GM18868 (cell line): ENCODE measurements around the gene CDH7.

Source experiments
- ATAC-seq: cut with Tn5 transposase; IDR thresholded peaks from one replicate; pipeline ENCODE4 v1.9.1; 2021; ENCODE audit warnings: mild to moderate bottlenecking, moderate library complexity; ENCODE audit not compliant: unreplicated experiment

The CDH7 gene

DNA sequence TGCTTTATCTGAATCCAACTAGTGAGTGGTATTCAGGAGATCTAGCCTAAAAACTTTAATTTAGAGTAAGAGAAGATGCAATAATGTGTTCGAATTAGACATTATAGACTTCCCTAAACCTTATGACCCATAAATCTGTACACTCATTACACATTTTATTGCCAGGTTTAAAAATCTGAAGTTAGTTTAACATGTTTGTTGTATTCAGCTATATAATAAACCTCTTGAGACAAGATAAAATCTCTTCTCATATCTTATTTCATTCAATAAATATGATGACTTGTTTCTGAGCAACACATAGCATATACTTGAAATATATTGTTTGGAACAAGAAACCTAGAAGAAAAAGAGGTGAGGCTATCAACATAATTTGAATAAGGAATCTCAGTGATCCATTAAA is 150.7 kb downstream of the CDH7 start:
- no peak for ATAC-seq

DNA sequence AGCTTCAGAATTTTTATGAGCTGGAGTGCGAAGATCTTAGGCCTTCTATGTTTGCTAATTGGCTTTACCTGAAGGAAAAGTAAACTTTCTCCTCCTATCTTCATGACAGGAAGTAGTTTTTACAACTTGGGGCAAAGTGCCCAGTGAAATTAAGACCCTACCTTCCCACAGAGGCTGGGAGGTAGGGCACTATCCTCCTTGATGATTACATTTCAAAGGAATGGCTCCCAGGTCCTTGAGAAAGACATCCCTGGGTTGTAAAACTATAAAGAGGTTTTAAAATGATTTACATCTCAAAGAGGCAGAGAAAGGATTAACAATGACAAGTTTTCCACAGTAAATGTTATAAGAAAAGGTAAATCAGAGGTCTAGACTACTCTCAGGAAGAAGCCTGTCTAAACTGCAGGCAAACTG is 155.8 kb downstream of the CDH7 start:
- no peak for ATAC-seq

DNA sequence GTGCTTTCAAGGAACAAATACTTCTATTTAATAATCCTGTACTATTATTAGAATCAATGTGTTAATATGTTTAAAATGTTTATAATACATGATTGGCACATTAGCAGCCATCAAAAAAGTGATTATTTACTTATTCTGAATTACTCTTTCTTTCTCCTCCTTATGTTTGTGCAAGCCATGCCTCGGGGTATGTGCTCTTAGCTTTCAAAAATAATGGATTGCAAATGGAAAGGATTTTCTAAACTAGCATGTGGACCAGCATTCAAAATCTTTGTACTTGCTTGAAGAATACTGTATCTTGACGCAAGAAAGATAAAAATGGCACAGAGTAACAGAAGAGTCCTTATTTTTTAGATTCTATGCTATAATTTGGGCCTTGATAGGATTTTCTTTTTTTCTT is 156.5 kb downstream of the CDH7 start:
- no peak for ATAC-seq

DNA sequence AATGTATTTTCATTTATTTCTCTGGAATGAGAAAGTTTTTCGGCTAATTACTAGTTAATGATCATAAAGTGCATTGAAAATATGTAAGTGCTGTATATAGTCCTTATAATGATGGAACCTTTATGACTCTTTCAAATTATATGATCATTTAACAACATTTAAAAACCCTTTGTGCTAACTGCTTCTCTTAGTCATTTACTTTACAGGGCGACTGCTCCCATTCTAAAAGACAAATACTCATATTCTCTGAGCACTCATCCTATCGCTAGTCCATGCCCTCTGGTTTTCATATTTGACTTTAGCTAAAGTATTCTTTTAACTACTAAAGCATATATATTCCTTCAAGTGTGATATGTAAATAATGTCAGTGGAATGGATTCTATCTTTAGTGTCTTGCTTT is 168.2 kb downstream of the CDH7 start:
- ATAC-seq: no peak

DNA sequence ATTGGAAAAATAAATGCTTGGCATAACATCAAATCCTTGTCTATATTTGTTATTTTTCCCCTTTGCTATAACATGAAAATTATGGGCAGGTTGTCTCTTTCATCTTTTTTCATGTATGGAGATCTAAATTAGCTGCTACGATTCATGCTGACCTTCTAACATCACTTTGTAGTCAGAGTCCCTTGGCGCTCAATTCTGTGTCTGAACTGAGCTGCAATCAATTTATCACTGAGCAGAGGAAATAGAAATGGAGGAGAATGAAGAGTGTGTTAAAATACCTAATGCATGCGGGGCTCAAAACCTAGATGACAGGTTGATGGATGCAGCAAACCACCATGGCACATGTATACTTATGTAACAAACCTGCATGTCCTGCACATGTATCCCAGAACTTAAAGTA is 168.9 kb downstream of the CDH7 start:
- ATAC-seq: no peak

DNA sequence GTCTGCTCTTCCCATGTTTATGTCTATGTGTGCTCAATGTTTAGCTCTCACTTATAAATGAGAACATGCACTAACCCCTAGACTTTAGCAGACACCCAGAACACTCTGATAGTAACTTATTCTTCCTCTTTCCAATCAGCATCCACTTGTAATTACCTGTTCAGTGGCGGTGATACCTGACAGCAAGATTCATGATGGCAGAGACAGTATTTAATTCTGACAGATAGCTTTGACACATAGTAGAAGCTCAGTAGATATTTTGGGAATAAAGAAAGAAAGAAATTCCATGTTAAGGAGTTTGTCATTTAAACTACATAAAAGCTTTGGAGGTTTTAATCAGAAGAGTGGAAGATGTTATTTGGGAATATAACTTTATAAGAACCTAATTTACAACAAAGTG is 171.3 kb downstream of the CDH7 start:
- no peak for ATAC-seq

DNA sequence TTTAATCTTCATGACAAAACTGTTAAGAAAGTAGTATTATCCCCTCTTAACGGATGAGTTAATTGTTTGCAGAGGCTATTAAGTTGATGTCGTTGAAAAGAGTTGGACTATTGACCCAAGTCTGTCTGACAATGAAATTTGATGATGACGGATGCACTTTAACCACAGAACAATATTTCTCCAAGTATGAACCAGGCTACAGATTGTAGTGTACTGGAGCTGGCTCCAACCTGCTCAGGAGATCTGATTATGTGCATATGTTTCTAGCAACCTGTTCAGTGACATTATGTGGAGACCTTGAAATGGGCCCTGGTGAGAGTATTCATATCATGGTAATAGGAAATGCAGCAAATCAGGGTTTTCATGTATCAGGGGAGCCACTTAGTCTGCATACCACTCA is 174.1 kb downstream of the CDH7 start:
- no peak for ATAC-seq

DNA sequence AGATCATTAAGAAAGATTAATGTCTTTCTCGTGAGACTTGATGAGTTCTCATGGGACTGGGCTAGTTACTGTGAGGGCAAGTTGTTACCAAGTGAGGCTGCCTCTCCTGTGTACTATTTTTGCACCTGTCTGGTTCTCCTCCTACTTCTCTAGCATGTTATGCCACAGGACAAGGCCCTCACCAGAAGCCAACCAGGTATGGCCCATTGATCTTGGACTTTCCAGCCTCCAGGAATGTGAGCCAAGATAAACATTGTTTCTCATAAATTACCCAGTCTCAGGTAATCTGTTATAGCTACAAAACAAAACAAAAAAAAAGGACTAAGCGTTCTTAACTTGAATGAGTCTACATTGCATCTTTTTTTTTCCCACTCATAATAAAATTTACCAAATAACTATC is 184.1 kb downstream of the CDH7 start:
- ATAC-seq: no peak

DNA sequence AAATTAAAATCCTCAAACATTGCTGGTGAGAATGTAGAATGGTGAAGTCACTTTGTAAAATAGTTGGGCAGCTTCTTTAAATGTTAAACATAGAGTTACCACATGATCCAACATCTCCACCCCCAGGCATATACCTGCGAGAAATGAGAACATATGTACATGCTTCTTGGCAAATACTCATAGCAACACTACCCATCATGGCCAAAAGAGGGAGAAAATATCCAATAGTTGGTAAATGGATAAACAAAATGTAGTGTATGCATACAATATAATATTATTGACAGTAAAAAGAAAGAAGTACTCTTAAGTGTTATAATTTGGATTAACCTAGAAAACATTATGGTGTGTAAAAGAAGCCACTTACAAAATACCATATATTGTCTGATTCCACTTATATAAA is 185.9 kb downstream of the CDH7 start:
- ATAC-seq: no peak

DNA sequence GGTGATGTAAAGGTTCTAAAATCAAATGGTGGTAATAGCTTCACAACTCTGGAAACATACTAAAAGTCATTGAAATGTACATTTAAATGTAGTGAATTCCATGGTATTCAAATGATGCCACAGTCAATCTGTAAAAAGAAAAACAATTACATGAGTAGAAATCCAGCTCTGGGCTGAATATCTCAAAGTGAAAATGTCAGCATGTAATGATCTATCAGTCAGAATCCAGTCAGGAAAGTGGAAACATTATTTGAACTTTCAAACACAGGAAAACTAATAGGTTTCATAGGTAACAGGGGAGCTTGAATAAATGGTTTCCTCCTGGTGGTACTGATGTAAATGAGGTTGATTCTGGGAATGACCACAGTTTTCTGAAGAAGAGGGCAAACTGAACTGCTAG is 186.4 kb downstream of the CDH7 start:
- no peak for ATAC-seq

DNA sequence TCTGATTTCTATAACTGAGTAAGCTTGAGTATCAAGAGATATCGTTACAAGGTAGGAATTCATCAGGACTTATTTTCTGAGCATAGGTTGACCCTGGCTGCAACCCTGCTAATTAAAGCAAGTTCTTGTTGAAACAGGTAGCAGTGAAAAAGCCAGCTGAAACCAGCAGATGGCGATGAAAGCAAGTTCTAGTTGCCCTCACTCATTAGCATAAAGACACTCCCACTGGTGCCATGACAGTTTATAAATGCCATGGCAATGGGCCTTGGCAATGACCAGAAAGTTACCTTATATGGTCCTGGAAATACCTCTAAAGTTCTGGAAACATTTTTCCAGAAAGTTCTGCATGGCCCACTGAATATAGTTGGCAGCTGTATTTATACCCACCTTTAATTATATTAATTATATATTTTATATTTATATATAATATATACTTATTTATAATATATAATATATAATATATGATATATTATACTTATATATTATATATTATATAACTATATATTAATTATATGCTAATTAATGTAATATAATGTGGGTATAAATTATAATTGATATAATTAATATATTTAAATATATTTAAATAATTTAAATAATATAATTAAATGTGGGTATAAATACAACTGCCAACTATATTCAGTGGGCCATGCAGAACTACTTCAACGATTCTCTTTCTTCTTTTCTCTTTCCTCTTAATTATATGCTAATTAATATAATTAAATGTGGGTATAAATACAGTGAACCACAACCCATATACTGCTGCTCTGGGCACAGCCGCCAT is 188.0 kb downstream of the CDH7 start:
- peak; percentile 96 for ATAC-seq
